GM12891 (cell line): ENCODE results near the gene CYP4F2.

Experiments used
- POLR2A ChIP-seq: IDR thresholded peaks from 2 replicates; pipeline ENCODE4 v1.6.1; 2011; ENCODE audit warnings: low read depth, low read length, control low read depth
- POLR2AphosphoS5 ChIP-seq: IDR thresholded peaks from 2 replicates; pipeline ENCODE4 v1.6.1; 2011; ENCODE audit warnings: low read depth, low read length, control low read depth
- POU2F2 ChIP-seq: IDR thresholded peaks from 2 replicates; pipeline ENCODE4 v1.6.1; 2011; ENCODE audit warnings: low read depth, mild to moderate bottlenecking, control low read depth, low read length, moderate library complexity
- SPI1 ChIP-seq: IDR thresholded peaks from 2 replicates; pipeline ENCODE4 v1.6.1; 2011; ENCODE audit warnings: low read depth, low read length, control low read depth
- TAF1 ChIP-seq: IDR thresholded peaks from 2 replicates; pipeline ENCODE4 v1.6.1; 2011; ENCODE audit warnings: low read depth, low read length, control low read depth

DNA sequence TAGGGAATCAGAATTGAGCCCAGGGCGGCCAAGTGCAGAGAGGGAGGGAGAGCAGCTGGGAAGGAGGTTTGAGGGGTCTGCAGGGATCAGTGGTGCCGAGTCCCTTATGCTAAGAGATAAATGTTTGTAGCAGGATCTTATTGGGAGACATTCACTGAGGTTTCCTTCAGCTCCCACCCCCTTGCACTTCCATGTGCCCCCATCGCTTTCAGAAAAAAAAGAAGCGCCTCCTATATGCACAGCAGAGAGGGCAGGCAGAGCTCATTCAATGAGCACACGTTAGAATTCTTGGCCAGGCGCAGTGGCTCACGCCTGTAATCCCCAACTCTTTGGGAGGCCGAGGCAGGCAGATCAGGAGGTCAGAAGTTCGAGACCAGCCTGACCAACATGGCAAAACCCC, 28.0 kb downstream of the CYP4F2 start:
- TF ChIP-seq TAF1 (no peak), POLR2AphosphoS5 (no peak), POLR2A (no peak), SPI1 (no peak), POU2F2 (no peak)
